ENCODE results near the gene F8.
"Not testable (repeated sequence)": the region's sequence is repeated elsewhere in the genome, so short reads cannot be mapped to it uniquely, and the experiment has no call there.

F8 gene

GRCh38 chrX:154873329-154873728 lies 149.2 kb downstream of the F8 start:
- no peak for DNase-seq (ENCODE audit: low spot score)

DNA sequence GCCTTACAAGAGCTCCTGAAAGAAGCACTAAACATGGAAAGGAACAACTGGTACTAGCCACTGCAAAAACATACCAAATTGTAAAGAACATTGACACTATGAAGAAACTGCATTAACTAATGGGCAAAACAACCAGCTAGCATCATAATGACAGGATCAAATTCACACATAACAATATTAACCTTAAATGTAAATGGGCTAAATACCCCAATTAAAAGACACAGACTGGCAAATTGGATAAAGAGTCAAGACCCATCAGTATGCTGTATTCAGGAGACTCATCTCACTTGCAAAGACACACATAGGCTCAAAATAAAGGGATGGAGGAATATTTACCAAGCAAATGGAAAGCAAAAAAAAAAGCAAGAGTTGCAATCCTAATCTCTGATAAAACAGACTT lies 154.0 kb downstream of the F8 start:
- not testable (repeated sequence) for DNase-seq (ENCODE audit: low spot score)

- no peak for DNase-seq (ENCODE audit: low spot score)
Measured at GRCh38 chrX:154855256-154855655, 167.3 kb downstream of the F8 start.

DNA sequence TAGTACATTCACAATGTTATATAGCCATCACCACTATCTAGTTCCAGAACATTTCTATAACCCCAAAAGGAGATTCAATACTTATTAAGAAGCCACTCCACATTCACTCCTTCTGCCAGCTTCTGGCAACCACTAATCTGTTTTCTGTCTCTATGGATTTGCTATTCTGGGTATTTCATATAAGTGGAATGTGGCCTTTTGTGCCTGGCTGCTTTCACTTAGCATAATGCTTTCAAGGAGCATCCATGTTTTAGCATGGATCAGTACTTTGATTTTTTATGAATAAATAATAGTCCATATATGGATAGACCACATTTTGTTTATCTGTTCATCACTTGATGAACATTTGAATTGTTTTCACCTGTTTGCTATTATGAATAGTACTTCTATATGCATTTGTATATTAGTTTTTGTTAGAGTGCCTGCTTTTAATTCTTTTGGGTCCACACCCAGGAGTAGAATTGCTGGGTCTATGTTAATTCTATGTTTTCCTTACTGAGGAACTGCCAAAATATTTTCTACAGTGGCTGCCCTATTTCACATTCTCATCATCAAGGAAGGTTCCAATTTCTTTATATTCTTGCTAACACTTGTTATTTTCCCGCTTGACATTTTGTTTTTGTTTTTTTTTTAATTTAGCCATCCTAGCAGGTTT lies 171.4 kb downstream of the F8 start:
- no peak for DNase-seq (ENCODE audit: low spot score)

DNA sequence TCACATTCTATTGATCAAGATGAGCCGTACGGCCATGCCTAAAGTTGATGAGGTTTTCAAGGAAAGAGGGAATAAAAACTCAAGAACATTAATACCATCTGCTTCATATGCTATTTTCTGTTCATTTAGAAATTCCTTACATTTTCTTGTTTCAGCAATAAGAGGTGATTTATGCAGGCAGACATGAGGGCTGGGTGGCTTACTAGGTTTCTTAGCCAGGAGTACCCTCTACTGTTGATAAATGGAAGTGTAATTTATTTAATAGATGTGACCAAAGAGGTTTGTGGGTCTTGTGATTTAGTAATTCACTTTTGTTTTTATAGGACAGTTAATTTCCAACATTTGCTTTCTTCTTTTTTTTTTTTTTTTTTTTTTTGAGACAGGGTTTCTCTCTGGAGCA lies 181.7 kb downstream of the F8 start:
- peak; percentile 43 for DNase-seq (ENCODE audit: low spot score)

DNA sequence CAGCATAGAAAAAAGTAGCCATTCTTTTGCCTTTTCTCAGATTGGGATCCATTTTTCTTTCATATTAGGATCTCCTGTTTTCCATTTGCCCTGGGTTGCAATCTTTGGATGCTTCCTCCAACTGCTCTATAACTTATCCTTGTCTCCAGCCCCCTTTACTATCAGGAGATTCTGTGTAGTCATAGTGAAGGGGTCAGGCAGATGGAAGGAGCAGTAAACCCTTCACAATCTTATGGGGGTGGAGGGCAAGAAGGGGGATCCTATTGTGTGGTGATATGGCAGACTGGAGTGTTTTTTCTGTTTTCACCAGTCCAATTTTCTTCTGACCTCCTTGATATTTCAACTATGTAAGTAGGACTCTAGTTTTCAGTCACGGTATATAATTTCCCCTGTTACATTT lies 186.4 kb downstream of the F8 start:
- no peak for DNase-seq (ENCODE audit: low spot score)

DNA sequence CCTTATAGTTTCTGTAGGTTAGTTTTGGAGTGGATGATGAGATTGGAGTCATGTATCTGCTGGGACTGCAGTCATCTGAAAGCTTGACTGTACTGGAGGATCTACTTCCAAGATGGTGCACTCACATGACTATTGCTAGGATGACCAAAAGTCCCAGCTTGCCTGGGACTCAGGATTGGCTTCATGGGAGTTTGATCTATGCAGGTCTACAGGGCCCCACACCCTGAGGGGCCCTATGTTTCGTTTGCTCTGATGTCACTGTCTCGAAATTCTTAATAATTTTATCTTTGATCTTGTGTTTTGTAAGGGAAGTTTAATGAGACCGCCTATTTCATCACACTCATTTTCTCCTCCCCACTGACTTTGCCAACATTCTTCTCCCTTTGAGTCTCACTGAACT lies 188.0 kb downstream of the F8 start, which contains the start of gene SMIM9:
SMIM9 (minus strand) TSS at position 101 of the 400 bp plus-strand sequence. CDS start 3,806 bp downstream, outside the sequence.
- DNase-seq (ENCODE audit: low spot score) = no peak

DNA sequence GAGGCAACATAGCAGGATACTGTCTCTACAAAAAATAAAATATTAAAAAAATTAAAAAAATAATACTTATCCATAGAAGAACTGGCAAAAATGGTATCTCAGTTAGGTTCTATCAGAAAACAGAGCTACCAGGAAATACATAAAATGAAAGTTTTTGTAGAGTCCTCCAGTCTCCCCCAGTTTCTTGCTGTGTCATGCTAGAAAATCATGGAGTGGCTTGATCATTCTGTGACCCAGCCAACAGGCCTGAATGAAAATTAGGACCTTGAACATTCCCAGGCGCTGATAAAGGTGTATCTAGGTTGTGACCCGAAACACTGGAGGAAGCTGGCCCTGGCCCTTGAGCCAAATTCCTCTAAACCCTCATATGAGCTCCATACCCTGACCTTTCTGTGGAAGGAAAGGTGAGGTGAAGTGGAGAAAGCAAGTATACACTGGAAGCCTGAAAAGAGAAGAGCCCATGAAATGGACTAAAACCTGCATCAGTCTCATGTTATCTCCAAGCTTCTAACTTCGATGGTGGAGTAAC lies 188.7 kb downstream of the F8 start:
- no peak for DNase-seq (ENCODE audit: low spot score)

DNA sequence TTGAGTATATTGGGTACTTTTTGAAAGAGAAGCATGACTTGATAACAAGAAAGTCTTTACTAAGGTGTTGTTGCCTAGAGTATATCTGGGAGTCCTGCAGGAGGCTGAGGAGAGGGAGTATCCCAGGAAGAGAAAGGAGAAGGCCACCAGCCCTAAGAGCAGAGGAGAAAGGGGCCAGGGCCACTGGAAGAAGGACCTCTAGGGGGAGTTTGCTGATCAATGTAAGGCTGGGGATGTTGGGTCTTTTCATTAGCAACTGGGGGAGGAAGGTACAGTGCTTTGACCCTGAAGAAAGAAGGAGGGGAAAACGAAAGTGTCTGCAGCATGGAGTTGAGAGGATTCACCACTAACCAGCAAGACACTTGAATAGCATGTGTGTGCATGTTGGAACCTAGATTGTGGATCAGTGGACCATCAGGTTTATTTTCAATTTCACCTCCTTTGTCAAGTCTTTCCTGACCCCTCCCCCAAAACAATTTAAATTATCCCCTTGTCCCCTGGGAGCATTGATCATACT lies 192.5 kb downstream of the F8 start:
- no peak for DNase-seq (ENCODE audit: low spot score)

DNA sequence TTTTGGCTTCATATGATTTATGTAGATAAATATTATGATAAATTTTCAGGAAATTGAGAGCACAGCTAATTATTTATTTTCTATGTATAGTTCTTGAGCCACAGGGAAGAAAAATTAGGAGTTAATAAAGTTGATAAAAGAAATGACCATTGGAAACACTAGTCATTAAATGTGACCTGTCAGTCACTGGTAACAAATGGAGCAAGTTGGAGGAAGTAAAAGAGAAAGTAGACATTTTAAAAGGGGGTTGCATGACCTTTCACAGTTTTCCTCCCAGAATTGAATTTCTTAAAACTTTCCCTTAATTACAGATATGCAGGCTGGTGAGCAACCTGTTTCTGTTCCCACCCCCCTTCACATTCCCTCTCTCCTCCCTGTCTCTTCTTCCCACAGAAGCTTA lies 193.4 kb downstream of the F8 start:
- no peak for DNase-seq (ENCODE audit: low spot score)

GRCh38 chrX:154828016-154828408 lies 194.5 kb downstream of the F8 start:
- no peak for DNase-seq (ENCODE audit: low spot score)

GRCh38 chrX:154827194-154828015 lies 195.1 kb downstream of the F8 start:
- DNase-seq (ENCODE audit: low spot score) = peak; percentile 28

- not testable (repeated sequence) for DNase-seq (ENCODE audit: low spot score)
Measured at GRCh38 chrX:154825586-154825985, 196.9 kb downstream of the F8 start.

GRCh38 chrX:154824638-154825037 lies 197.9 kb downstream of the F8 start:
- no peak for DNase-seq (ENCODE audit: low spot score)

GRCh38 chrX:154822029-154822428 lies 200.5 kb downstream of the F8 start:
- no peak for DNase-seq (ENCODE audit: low spot score)

GRCh38 chrX:154821523-154821922 lies 201.0 kb downstream of the F8 start:
- DNase-seq (ENCODE audit: low spot score) = no peak

- no peak for DNase-seq (ENCODE audit: low spot score)
Measured at GRCh38 chrX:154819771-154820341, 202.7 kb downstream of the F8 start.

GRCh38 chrX:154818916-154819770 lies 203.4 kb downstream of the F8 start:
- DNase-seq (ENCODE audit: low spot score) = no peak

- DNase-seq (ENCODE audit: low spot score) = not testable (repeated sequence)
Measured at GRCh38 chrX:154817048-154817618, 205.4 kb downstream of the F8 start.

DNA sequence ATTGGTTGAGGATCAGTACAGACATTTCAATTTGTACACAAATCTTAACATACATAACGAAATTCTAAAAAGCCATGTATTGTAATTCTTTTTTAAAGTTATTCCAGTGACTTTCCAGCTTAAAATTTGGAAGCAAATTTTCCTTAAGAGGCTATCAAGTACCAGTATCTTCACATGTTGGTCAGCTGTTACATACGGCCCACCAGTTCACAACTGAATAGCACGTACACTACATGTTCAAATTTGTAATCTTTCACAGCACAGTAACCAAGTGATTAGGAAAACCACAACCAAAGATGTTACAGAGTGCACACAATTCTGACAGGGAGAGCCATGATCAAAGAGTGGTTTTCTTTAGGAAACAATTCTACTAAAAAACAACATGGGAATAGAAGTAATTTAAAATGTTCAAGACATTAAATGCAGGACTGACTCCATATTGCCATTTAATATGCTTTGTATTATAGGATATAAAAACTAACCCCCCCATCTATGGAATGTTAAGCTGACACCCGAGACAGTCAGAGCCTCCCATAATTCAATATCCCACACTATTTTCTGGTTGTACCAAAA lies 206.1 kb downstream of the F8 start:
- DNase-seq (ENCODE audit: low spot score) = not testable (repeated sequence)

- DNase-seq (ENCODE audit: low spot score) = no peak
Measured at GRCh38 chrX:154815274-154815818, 207.2 kb downstream of the F8 start.

Data from CD4-positive, alpha-beta T cell treated with Interleukin-15 for 4 hours (primary cell).